GM18909 (cell line): ENCODE data around the gene SLC46A3.
"Not testable (repeated sequence)": the region's sequence is repeated elsewhere in the genome, so short reads cannot be mapped to it uniquely, and the experiment has no call there.

ENCODE experiments used
- ATAC-seq: cut with Tn5 transposase; IDR thresholded peaks from one replicate; pipeline ENCODE4 v1.9.1; 2021; ENCODE audit warnings: mild to moderate bottlenecking; ENCODE audit not compliant: unreplicated experiment, poor library complexity

The SLC46A3 gene

GRCh38 chr13:28718543-28719226 lies at the start of gene SLC46A3:
Gene SLC46A3, minus strand, starts transcription at chr13:28718970. Its CDS starts 972 bp downstream, at chr13:28717998.
- peak; percentile 99 for ATAC-seq

GRCh38 chr13:28763887-28764286 lies 45.1 kb upstream of the SLC46A3 start:
- ATAC-seq = no peak

GRCh38 chr13:28761586-28761985 lies 42.8 kb upstream of the SLC46A3 start:
- ATAC-seq = no peak

- ATAC-seq = no peak
Measured at GRCh38 chr13:28755546-28755870, 36.7 kb upstream of the SLC46A3 start.

- ATAC-seq = no peak
Measured at GRCh38 chr13:28754698-28755545, 36.2 kb upstream of the SLC46A3 start.

- no peak for ATAC-seq
Measured at GRCh38 chr13:28753946-28754345, 35.2 kb upstream of the SLC46A3 start.

- ATAC-seq = no peak
Measured at GRCh38 chr13:28753208-28753892, 34.6 kb upstream of the SLC46A3 start.

GRCh38 chr13:28751175-28751960 lies 32.6 kb upstream of the SLC46A3 start:
- no peak for ATAC-seq

GRCh38 chr13:28750187-28751045 lies 31.6 kb upstream of the SLC46A3 start:
- no peak for ATAC-seq

- ATAC-seq = no peak
Measured at GRCh38 chr13:28747851-28748250, 29.1 kb upstream of the SLC46A3 start.

GRCh38 chr13:28746287-28746612 lies 27.5 kb upstream of the SLC46A3 start:
- ATAC-seq = no peak

GRCh38 chr13:28744656-28745055 lies 25.9 kb upstream of the SLC46A3 start:
- no peak for ATAC-seq

- ATAC-seq = no peak
Measured at GRCh38 chr13:28744091-28744536, 25.3 kb upstream of the SLC46A3 start.

GRCh38 chr13:28743499-28744083 lies 24.8 kb upstream of the SLC46A3 start:
- no peak for ATAC-seq

- no peak for ATAC-seq
Measured at GRCh38 chr13:28743020-28743419, 24.2 kb upstream of the SLC46A3 start.

GRCh38 chr13:28742445-28742844 lies 23.7 kb upstream of the SLC46A3 start:
- not testable (repeated sequence) for ATAC-seq

- ATAC-seq = no peak
Measured at GRCh38 chr13:28741084-28741491, 22.3 kb upstream of the SLC46A3 start.

GRCh38 chr13:28739376-28739775 lies 20.6 kb upstream of the SLC46A3 start:
- no peak for ATAC-seq

GRCh38 chr13:28735481-28736029 lies 16.8 kb upstream of the SLC46A3 start:
- no peak for ATAC-seq
